Activated CD4-positive, CD25-positive, alpha-beta regulatory T cell treated with anti-CD3 and anti-CD28 coated beads, Interleukin-2, amount 50 U/mL, for 24 hours (primary cell): ENCODE measurements around the gene EFNA5.

Experiments
- ATAC-seq, 2 donors: fragments of 150-1000 bp; cut with Tn5 transposase; one replicate each; pipeline ENCODE4 v1.10.0; 2021; ENCODE audit warnings: mild to moderate bottlenecking in 1 of 2, moderate library complexity in 1 of 2

Gene EFNA5

DNA sequence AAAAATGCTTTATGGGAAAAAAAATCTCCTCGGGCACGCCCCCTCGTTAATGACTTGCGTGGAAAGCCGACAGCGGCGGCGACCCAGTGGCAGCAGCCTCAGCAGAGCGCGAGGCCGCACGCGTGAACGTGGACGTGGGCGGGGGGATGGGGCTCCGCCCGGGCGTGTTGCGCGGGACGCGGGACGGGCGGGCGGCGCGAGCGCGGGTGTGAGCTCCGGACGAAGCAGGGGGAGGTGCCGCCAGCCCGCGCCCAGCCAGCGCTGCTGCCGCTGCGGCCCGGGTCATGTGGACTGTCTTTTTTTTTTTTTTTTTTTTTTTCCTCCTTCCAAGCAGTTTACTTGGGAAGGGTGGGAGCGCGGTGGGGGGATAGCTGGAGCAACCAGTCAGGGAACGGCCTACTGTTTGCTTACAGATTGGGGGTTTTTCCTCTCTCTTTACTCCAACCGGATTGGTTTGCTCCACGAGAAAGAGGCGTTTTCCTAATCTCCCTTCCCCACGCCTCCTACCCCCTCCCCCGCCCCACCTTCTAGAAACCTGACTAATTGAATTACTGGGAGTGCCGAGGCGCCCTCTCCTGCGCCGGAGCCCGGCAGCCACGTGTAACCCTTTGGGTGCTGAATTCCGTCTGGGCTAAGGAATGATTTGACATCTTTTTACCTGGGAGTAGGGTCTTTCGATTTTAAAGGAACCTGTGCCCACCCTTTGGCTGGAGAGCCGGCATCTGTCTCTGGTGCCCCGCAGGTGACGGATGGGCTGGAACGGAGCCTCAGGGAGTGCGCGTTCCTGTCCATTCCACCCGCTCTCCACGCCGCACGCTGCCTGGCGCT is 1.7 kb upstream of the EFNA5 start:
- no peak for ATAC-seq

DNA sequence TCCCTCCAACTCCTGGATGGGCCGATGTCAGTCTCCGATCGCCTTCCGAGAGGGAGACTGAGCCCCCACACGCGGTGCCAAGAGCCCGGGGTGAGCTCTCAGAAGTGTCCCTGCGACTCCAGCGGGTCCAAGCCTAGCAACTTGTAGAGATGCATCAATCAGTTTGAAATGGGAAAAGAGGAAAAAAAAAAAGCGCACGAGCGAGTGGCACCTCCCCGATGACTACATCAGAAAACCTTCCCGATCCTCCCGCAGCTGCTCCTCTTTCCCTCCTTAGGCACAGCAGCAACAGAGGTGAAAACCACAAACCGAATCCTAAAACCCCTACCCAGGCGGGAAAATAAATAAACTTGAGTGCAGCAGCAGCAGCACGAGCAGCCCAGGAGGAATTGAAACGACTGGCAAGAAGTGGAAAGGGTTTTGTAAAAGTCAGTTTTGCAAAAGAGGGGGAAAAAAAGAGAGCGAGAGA is 1.0 kb upstream of the EFNA5 start:
- no peak for ATAC-seq

- ATAC-seq, result no peak
Measured at GRCh38 chr5:107670087-107670931, 428 bp downstream of the EFNA5 start.

DNA sequence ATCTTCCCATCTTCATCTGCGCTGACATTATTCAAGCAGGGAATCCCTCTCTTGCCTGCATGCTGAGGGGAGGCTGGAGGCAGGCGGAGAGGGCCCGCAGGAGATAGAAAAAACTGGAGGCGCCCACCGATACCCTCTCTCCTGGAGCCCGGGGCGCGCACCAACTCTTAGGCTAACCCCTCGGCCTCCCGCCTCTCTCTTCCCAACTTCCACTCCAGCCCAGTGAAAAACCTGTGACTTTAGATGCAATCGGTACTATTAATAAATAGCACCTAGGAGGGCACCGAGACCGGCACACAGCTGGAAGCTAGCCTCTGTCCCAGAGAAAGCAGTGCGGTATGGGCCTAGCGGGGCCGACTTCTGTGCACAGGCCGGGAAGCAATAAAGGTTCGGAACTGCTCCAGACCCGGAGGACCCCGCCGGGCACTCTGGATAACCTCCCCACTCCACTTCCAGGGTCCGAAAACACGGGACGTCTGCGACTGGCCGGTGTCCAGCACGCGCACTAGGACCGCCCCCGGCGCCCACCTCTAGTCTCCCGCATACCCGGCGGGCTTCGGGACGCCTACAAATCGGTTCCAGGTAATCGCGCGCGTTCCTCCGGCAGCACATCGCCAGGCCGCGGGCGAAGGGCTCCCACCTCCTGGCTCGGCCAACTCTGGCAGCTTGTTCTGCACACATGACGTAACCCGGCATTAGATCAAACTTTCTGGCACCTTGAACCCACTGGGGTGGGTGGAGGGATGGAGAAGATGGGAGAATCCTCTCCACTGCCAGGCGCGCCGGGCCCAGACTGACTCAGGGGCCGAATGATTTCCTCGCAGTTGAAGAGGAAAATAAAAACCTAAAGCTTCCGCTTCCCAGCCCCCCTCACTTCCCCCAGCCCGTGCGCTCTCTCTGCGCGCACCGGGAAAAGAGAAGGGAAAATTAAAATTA is 1.4 kb downstream of the EFNA5 start:
- ATAC-seq, result no peak

DNA sequence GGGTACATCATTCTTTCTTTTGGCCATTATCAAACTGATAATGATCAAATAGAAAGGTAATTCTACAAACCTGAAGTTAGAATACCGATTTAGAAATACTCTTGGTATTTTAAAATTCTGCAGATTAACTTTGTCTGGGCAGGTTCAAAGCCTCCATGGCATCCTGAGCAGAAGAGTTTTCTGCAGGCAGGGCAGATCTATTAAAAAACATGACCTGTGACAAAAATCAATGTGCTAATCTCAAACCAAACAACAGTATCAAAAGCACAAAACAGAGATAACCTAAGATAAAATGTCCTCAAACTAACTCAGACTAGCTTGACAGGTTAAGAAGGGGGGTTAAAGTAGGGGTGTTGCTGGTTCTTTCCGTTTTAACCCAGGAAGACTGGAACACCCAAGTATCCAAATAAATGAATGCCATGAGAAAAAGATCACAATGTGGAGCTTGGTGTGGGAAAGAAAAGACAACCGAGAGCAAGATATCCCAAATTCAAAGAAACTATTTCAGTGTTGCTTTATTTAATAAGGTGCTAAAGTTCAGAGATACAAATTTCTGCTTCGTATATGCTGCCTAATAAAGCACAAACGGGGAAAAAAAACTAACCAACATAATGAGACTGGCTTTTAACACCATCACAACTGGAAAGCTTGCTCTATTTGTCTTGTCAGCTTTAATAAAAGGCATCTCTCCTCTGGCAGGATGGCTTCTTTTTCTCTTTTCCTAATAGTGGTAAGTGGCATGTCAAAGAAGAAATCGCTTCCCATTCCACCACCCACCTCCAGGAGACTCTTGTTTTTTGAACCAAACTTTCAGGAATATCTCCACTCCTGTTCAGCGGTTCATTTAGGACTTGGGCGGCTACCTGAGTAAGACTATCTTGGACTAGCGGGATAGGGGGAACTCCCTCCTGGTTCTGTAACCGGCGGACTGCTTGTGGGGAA is 2.3 kb downstream of the EFNA5 start:
- no peak for ATAC-seq

DNA sequence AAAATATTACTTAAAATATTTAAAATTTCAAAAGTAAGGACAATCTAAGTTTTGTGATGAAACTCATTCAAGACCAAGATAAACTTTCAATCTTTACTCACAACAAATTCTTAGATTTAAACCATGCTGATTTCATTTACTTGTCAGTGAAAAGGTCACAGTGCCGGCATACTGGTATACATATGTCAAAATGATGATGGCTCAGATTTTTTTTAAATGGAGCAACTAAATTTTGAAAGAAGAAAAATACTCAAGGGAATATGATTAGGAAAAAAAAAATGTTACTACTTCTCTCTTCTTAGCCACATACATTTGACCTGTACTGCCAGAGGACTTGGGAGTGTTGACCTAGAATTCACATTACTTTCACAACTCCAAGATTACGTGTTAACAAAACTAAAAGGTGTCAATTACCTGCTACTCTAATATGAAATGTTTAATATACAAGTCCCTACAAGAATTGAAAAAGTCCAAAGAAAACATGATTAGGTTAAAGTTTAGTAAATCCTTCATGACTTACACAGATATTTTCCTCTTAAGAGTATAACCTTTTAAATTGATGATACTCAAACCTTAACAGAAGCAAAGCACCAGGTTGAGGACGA is 4.6 kb downstream of the EFNA5 start:
- no peak for ATAC-seq

DNA sequence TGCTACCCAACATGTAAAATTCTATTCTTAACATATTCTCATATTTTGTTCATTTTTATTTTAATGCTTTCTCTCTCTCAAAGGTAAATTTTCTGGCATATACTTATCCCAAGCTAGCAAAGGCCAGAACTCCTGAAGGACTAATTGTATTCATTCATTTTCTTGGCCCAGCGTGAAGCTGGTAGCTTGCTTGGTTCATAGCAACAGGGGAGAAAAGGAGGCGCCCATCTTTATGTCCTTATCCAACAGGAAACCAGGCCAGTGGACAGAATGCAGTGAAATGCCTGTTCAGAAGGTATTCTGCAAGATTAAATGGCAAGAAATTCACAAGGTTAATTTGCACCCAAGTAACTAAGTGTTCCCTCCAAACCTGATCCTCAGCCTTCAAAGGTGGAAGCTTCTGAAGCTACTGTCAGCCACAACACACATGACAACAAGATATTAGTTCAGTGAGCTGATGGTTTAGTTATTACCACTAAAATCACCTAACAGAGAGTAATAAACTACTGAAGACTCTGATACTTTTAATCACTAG is 5.6 kb downstream of the EFNA5 start:
- ATAC-seq, result no peak

DNA sequence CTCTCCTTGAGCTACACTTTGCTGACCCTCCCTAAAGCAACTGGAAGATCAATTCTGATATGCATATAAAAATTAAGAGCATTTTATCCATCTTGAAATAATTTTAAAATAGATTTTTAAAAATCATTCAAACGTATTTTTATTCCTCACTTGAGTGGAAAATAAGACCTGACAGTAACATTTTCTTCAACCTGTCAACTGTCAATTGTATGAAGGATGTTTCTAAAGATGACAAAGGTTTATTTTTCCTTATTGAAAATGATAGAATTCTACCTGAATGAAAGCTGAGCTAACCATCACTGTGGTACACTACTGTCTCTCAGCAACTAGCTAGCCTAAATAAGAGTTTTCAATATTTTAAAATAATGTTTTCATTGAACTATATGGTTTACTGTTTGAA is 7.0 kb downstream of the EFNA5 start:
- ATAC-seq, result no peak

DNA sequence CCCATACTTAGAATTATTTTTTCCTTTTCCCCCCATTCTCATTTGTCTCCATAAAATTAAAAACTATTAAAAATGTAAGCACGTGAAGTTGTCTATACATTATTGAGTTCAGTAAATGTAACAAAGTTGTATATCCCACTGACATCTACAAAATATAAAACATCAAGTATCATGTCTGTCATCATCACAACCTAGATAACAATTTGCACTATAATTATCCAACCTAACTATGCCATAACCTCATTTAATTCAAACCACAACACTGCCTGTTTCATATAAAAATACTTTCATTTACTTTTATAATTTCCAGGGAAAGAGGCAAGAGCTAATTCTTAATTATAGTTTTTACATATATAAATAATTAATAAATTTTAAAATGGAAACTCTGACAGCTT is 9.1 kb downstream of the EFNA5 start:
- no peak for ATAC-seq

GRCh38 chr5:107661038-107661649 is 9.6 kb downstream of the EFNA5 start:
- ATAC-seq, result no peak

GRCh38 chr5:107658528-107658927 is 12.2 kb downstream of the EFNA5 start:
- ATAC-seq, result no peak

DNA sequence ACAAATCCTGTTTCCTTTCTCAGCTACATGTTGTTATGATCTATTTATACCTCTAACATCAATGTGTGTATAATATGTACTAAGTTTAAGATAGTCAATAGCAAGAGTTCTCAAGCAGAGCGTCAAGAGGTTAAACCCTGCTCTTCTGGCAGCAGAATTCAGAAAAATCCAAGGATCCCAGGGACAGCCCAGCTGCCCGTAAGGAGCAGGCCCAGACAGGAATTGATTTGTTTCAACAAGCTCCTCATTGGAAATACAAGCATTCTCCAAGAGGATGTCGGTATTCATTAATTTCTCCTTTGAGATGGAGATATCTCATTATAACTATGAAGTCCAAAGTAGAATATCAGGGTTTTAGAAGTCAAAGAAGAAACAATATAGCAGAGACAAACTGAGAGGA is 14.9 kb downstream of the EFNA5 start:
- no peak for ATAC-seq

GRCh38 chr5:107654827-107655226 is 15.9 kb downstream of the EFNA5 start:
- ATAC-seq, result no peak

- no peak for ATAC-seq
Measured at GRCh38 chr5:107653685-107654084, 17.1 kb downstream of the EFNA5 start.

DNA sequence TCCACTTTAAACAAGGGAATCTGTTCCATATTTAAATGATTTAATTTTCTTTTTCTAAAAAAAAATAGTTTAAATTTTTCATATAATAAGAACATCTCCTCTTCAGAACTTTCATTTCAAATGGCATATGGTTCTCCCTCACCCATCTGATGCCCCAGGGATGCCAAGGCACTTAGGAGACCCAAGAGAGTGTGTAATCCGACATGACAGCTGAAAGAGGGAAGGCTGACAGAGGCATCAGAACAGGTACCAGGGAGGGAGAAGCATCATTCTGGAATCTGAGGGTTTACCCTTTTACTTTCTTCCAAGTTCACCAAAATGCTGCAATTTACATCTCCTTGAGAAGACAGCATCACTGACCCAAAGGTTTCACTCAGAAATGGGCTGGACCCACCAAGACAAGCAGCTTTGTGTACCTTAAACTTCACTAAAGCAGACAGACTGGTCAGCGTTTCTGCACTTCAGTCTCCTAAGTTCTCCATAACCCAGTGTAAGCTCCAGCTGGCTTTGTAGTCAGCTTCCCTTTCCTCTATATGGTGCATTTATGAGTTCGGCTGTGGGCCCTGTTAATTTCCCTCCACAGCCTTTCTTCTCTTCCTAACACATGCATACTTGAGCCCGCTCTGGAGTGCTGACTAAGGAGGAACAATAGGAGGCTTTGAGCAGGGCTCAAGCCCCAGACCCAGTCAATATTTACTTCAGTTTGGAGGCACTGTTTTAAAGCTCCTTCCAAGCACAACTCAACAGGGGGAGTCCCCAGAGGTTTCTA is 17.7 kb downstream of the EFNA5 start:
- ATAC-seq, result no peak

DNA sequence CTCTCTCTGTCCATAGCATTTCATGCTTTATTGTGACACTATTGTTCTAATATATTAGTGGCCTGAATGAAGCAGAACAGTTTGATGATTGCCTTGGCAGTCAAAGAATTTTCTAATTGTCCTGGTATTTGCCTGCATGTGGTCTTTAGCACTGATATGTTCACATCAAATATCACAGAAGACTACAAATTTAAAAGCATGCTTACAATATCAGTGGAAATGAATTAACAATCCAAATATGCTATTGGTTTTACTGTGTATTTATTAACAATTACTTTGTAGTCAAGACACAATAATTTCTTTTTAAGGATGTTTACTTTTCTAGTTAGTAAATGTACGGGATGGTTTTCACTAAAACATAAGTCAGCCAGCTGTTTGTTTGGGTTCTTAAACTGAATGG is 18.3 kb downstream of the EFNA5 start:
- ATAC-seq, result no peak

GRCh38 chr5:107651325-107651724 is 19.4 kb downstream of the EFNA5 start:
- ATAC-seq, result no peak

DNA sequence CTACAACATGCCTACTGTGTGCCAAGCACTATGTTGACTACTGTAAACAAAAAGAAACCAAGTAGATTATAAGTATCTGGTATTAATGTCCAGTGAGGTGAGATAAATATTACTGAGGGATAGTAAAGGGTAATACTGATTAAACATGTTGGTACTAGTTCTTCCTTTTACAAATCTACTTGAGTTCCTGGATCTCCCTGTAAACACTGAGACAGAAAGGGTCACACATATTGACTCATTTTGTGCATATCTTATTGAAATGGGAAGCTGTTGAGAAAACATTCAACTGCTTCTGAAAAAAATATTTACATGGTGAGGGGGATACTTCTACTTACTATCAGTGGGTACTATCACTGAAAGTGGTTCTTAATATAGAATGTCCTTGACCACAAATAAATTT is 24.3 kb downstream of the EFNA5 start:
- no peak for ATAC-seq

GRCh38 chr5:107640568-107640967 is 30.2 kb downstream of the EFNA5 start:
- no peak for ATAC-seq

- ATAC-seq, result no peak
Measured at GRCh38 chr5:107639990-107640389, 30.7 kb downstream of the EFNA5 start.
